ENCODE results near the gene MAST2. TPM values are rescaled to one million over a fixed set of nuclear protein-coding genes. Genes with fewer than 3 reads are reported as not detected.

Gene MAST2
- total and polyA plus RNA-seq, 9 of the 15 experiments (the other 6 are each of a cell fraction or from before 2014, with no cell fraction given), result 0.73 to 32.0 (median 17.8) TPM

- Histone ChIP-seq H4K20me1 (replicated peaks; ENCODE audit: control insufficient read depth, insufficient read depth, low read length) (no peaks in the 10 kb centered on the region), H3K4me1 (replicated peaks in 1 of 2; ENCODE audit: control insufficient read depth in 2 of 2, insufficient read depth in 2 of 2, low read length in 2 of 2) (peaks cover 0 to 10% of the 10 kb centered on the region in 2 experiments; a peak in 3 of 5 replicates), H3K9me3 (replicated peaks; ENCODE audit: control insufficient read depth, insufficient read depth, low read depth, low read length) (no peaks in the 10 kb centered on the region), H3K36me3 (ENCODE audit: control insufficient read depth, insufficient read depth, low read length) (no peaks in the 10 kb centered on the region), H2AFZ (ENCODE audit: low read depth, low read length) (peak overlapping the region; percentile 47), H3K27me3 (ENCODE audit: control insufficient read depth in 2 of 2, insufficient read depth in 2 of 2, low read length in 2 of 2) (no peaks in the 10 kb centered on the region), H3K4me2 (ENCODE audit: insufficient read depth, low read length) (peak overlapping the region; percentile 20; the same call in 1 of the 2 replicates), H3K9me1 (ENCODE audit: control insufficient read depth, insufficient read depth, low read length) (no peaks in the 10 kb centered on the region), H3K27ac (ENCODE audit: extremely low read depth, low read depth, low read length) (no peak overlapping the region), H3K9ac (ENCODE audit: insufficient read depth in 1 of 2, low read depth in 2 of 2, low read length in 2 of 2) (no peak overlapping the region), H3K4me3 (no peak overlapping the region), H3K79me2 (ENCODE audit: control insufficient read depth, insufficient read depth, low read length) (no peaks in the 10 kb centered on the region)
- CTCF ChIA-PET (ENCODE audit: low intra/inter-chr PET ratio), result no interaction called here
- peak; percentile 97 for ATAC-seq
- FAIRE-seq, result peak; percentile 74
- 20% methylated on average over 2 of the region's 2 CpGs for WGBS (ENCODE audit: insufficient coverage, low coverage, missing lambda C conversion rate)
- peak in 1 of 4 experiments; percentile 62 for DNase-seq (ENCODE audit: extremely low read depth in 1 of 4, low spot score in 3 of 4)
- intact Hi-C loops (cut with micrococcal nuclease), result no loop called here
- in situ Hi-C loops (cut with MboI), result no loop called here
- no TSS peak for BruUV-seq (replicated peaks)
- POLR2A ChIA-PET, result interaction anchor here (0.5 to 1.5 kb wide), 13 partner anchors 12 to 533 kb away, joined by 3 to 8 read pairs (median 3); partner anchors contain the start of genes PIK3R3 and PRDX1
- no peak for TF ChIP-seq SPI1 (IDR thresholded peaks at IDR 0.05; ENCODE audit: borderline replicate concordance, low read depth, low read length)
- TF ChIP-seq, protein P1, sequence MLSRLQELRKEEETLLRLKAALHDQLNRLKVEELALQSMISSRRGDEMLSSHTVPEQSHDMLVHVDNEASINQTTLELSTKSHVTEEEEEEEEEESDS (CRISPR knock-in tag; IDR thresholded peaks at IDR 0.05), result no peak
- no peak for TF ChIP-seq CCAR2 (IDR thresholded peaks at IDR 0.05; ENCODE audit: low read depth, low read length)
- 0 out of 2 replicates have a peak, but pooled peaks have one; percentile 44 for TF ChIP-seq ADNP (tag; IDR thresholded peaks at IDR 0.05)
- TF ChIP-seq FOS (IDR thresholded peaks at IDR 0.05; ENCODE audit: extremely low read depth, insufficient read length), result no peak
- no peak for TF ChIP-seq PHTF2 (CRISPR knock-in tag; IDR thresholded peaks at IDR 0.05)
- TF ChIP-seq FOXP4 (CRISPR knock-in tag; IDR thresholded peaks at IDR 0.05; ENCODE audit: borderline replicate concordance), result no peak
- TF ChIP-seq, protein P2, sequence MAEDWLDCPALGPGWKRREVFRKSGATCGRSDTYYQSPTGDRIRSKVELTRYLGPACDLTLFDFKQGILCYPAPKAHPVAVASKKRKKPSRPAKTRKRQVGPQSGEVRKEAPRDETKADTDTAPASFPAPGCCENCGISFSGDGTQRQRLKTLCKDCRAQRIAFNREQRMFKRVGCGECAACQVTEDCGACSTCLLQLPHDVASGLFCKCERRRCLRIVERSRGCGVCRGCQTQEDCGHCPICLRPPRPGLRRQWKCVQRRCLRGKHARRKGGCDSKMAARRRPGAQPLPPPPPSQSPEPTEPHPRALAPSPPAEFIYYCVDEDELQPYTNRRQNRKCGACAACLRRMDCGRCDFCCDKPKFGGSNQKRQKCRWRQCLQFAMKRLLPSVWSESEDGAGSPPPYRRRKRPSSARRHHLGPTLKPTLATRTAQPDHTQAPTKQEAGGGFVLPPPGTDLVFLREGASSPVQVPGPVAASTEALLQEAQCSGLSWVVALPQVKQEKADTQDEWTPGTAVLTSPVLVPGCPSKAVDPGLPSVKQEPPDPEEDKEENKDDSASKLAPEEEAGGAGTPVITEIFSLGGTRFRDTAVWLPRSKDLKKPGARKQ (CRISPR knock-in tag; IDR thresholded peaks at IDR 0.05), result no peak
- no peak for TF ChIP-seq ZNF3 (CRISPR knock-in tag; IDR thresholded peaks at IDR 0.05)
- no peak for TF ChIP-seq PBX2 (CRISPR knock-in tag; IDR thresholded peaks at IDR 0.05; ENCODE audit: low read depth)
- no peak for TF ChIP-seq PBX2 (tag; conservative IDR thresholded peaks at IDR 0.05; ENCODE audit: low read depth)
- no peak for TF ChIP-seq TBL1XR1 (IDR thresholded peaks at IDR 0.05; ENCODE audit: low read length in 2 of 2)
- no peak for TF ChIP-seq EP400 (IDR thresholded peaks at IDR 0.05)
- peak; percentile 86 for TF ChIP-seq USF2 (CRISPR knock-in tag; IDR thresholded peaks at IDR 0.05)
These were observed 250.3 kb downstream of the MAST2 start for GRCh38 chr1:46053734-46054133.
